ENCODE data around the gene ZNF23.

DNA sequence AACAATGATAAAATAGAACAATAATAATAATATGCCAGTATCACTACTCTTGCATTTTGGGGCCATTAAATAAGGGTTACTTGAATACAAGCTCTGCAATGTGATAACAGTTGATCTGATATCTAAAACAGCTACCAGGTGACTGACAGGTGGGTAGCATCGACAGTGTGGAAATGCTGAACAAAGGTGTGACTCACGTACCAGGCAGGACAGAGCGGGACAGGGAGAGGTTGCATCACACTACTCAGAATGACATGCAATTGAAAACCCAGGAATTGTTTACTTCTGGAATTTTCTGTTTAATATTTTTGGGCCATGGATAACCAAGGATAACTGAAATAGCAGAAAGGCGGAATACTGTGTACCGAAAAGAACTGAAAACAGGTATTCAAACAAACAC, 42.9 kb upstream of the ZNF23 start:
- no peak for TF ChIP-seq POLR2AphosphoS5 (IDR thresholded peaks at IDR 0.05; ENCODE audit: low read depth, low read length)
- TF ChIP-seq, protein P1, sequence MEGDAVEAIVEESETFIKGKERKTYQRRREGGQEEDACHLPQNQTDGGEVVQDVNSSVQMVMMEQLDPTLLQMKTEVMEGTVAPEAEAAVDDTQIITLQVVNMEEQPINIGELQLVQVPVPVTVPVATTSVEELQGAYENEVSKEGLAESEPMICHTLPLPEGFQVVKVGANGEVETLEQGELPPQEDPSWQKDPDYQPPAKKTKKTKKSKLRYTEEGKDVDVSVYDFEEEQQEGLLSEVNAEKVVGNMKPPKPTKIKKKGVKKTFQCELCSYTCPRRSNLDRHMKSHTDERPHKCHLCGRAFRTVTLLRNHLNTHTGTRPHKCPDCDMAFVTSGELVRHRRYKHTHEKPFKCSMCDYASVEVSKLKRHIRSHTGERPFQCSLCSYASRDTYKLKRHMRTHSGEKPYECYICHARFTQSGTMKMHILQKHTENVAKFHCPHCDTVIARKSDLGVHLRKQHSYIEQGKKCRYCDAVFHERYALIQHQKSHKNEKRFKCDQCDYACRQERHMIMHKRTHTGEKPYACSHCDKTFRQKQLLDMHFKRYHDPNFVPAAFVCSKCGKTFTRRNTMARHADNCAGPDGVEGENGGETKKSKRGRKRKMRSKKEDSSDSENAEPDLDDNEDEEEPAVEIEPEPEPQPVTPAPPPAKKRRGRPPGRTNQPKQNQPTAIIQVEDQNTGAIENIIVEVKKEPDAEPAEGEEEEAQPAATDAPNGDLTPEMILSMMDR (IDR thresholded peaks at IDR 0.05 in 2 of 3, conservative IDR thresholded peaks at IDR 0.05 in 1 of 3; ENCODE audit: borderline replicate concordance in 1 of 3, insufficient read depth in 1 of 3, low read depth in 2 of 3, low read length in 2 of 3), result no peak
- no peak for TF ChIP-seq POLR2A (IDR thresholded peaks at IDR 0.05; ENCODE audit: borderline replicate concordance, extremely low read depth, insufficient read depth, insufficient read length)
- no peak for TF ChIP-seq EGR1 (IDR thresholded peaks at IDR 0.05; ENCODE audit: low read depth)
- TF ChIP-seq RAD21 (IDR thresholded peaks at IDR 0.05; ENCODE audit: low read depth), result no peak
- peak; percentile 45 for TF ChIP-seq SIN3A (IDR thresholded peaks at IDR 0.05; ENCODE audit: low read depth)
- no peak for TF ChIP-seq TCF7L2 (IDR thresholded peaks at IDR 0.05; ENCODE audit: borderline replicate concordance, extremely low read depth, insufficient read depth, insufficient read length)
- no peak for TF ChIP-seq ZNF274 (IDR thresholded peaks at IDR 0.05; ENCODE audit: low read depth, low read length)
- TF ChIP-seq EZH2phosphoT487 (IDR thresholded peaks at IDR 0.05; ENCODE audit: borderline replicate concordance), result no peak
- TF ChIP-seq, protein P2, sequence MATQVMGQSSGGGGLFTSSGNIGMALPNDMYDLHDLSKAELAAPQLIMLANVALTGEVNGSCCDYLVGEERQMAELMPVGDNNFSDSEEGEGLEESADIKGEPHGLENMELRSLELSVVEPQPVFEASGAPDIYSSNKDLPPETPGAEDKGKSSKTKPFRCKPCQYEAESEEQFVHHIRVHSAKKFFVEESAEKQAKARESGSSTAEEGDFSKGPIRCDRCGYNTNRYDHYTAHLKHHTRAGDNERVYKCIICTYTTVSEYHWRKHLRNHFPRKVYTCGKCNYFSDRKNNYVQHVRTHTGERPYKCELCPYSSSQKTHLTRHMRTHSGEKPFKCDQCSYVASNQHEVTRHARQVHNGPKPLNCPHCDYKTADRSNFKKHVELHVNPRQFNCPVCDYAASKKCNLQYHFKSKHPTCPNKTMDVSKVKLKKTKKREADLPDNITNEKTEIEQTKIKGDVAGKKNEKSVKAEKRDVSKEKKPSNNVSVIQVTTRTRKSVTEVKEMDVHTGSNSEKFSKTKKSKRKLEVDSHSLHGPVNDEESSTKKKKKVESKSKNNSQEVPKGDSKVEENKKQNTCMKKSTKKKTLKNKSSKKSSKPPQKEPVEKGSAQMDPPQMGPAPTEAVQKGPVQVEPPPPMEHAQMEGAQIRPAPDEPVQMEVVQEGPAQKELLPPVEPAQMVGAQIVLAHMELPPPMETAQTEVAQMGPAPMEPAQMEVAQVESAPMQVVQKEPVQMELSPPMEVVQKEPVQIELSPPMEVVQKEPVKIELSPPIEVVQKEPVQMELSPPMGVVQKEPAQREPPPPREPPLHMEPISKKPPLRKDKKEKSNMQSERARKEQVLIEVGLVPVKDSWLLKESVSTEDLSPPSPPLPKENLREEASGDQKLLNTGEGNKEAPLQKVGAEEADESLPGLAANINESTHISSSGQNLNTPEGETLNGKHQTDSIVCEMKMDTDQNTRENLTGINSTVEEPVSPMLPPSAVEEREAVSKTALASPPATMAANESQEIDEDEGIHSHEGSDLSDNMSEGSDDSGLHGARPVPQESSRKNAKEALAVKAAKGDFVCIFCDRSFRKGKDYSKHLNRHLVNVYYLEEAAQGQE (IDR thresholded peaks at IDR 0.05; ENCODE audit: low read depth), result no peak
- TF ChIP-seq, protein P3, sequence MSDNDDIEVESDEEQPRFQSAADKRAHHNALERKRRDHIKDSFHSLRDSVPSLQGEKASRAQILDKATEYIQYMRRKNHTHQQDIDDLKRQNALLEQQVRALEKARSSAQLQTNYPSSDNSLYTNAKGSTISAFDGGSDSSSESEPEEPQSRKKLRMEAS (IDR thresholded peaks at IDR 0.05), result peak; percentile 77
- TF ChIP-seq JUND (IDR thresholded peaks at IDR 0.05), result peak; percentile 43; the same call in 1 of the 2 replicates
- no peak for TF ChIP-seq ZFX (IDR thresholded peaks at IDR 0.05)
- no peak for TF ChIP-seq YY1 (IDR thresholded peaks at IDR 0.05; ENCODE audit: extremely low read depth, insufficient replicate concordance, low read depth, low read length)

All from HCT116 (cell line).